H9 (cell line): ENCODE data around the gene SPANXN5. TPM values are rescaled to one million over a fixed set of nuclear protein-coding genes. Genes with fewer than 3 reads are reported as not detected.

ENCODE experiments used
- DNase-seq: peaks from one replicate; pipeline ENCODE4 v3.0.0-alpha.2; 2017
- H2AFZ ChIP-seq: one replicate; pipeline ENCODE4 v1.6.1; 2013; ENCODE audit warnings: mild to moderate bottlenecking, low read length, control low read depth, moderate library complexity
- H2AK5ac ChIP-seq: 2 replicates; pipeline ENCODE4 v1.6.1; 2013; ENCODE audit warnings: low read length, control low read depth, mixed read lengths; ENCODE audit not compliant: insufficient read length
- H2BK120ac ChIP-seq: one replicate; pipeline ENCODE4 v1.6.1; 2013; ENCODE audit warnings: low read depth, mild to moderate bottlenecking, low read length, control low read depth, inconsistent platforms; ENCODE audit not compliant: poor library complexity, severe bottlenecking
- H2BK12ac ChIP-seq: 2 replicates; pipeline ENCODE4 v1.6.1; 2013; ENCODE audit warnings: low read length, control low read depth, mixed read lengths, low read depth; ENCODE audit not compliant: insufficient read length
- H2BK15ac ChIP-seq: 2 replicates; pipeline ENCODE4 v1.6.1; 2013; ENCODE audit warnings: low read depth, low read length, control low read depth
- H2BK20ac ChIP-seq: one replicate; pipeline ENCODE4 v1.6.1; 2013; ENCODE audit warnings: low read depth, mild to moderate bottlenecking, low read length, control low read depth, inconsistent platforms; ENCODE audit not compliant: poor library complexity, severe bottlenecking
- H2BK5ac ChIP-seq: 2 replicates; pipeline ENCODE4 v1.6.1; 2013; ENCODE audit warnings: low read length, control low read depth, mixed read lengths; ENCODE audit not compliant: insufficient read length
- H3K14ac ChIP-seq: 2 replicates; pipeline ENCODE4 v1.6.1; 2013; ENCODE audit warnings: low read length, control low read depth; ENCODE audit not compliant: insufficient read depth
- H3K18ac ChIP-seq: 2 replicates; pipeline ENCODE4 v1.6.1; 2013; ENCODE audit warnings: low read depth, mild to moderate bottlenecking, mixed read lengths, low read length, control low read depth; ENCODE audit not compliant: insufficient read length
- H3K23ac ChIP-seq: 2 replicates; pipeline ENCODE4 v1.6.1; 2013; ENCODE audit warnings: low read length, control low read depth, mixed read lengths, low read depth; ENCODE audit not compliant: insufficient read length
- H3K23me2 ChIP-seq: 2 replicates; pipeline ENCODE4 v1.6.1; 2013; ENCODE audit warnings: low read depth, mild to moderate bottlenecking, mixed read lengths, low read length, control low read depth; ENCODE audit not compliant: insufficient read length, poor library complexity, severe bottlenecking
- H3K27ac ChIP-seq: 2 replicates; pipeline ENCODE4 v1.5.1; 2013; ENCODE audit warnings: low read length, control low read depth, mixed read lengths, low read depth; ENCODE audit not compliant: insufficient read length
- H3K27me3 ChIP-seq: 2 replicates; pipeline ENCODE4 v1.6.1; 2013; ENCODE audit warnings: low read length, control low read depth, inconsistent platforms; ENCODE audit not compliant: insufficient read depth
- H3K4ac ChIP-seq: 2 replicates; pipeline ENCODE4 v1.6.1; 2013; ENCODE audit warnings: low read depth, mild to moderate bottlenecking, control low read depth, inconsistent platforms, low read length, moderate library complexity
- H3K4me1 ChIP-seq: 2 replicates; pipeline ENCODE4 v1.6.1; 2013; ENCODE audit warnings: low read length, control low read depth, inconsistent platforms; ENCODE audit not compliant: insufficient read depth
- H3K4me2 ChIP-seq: 2 replicates; pipeline ENCODE4 v1.6.1; 2013; ENCODE audit warnings: low read length, control low read depth, mixed read lengths; ENCODE audit not compliant: insufficient read length, insufficient read depth
- H3K56ac ChIP-seq: 2 replicates; pipeline ENCODE4 v1.6.1; 2013; ENCODE audit warnings: low read depth, mild to moderate bottlenecking, mixed read lengths, low read length, control low read depth; ENCODE audit not compliant: insufficient read length
- H3K79me1 ChIP-seq: 2 replicates; pipeline ENCODE4 v1.6.1; 2013; ENCODE audit warnings: low read depth, mild to moderate bottlenecking, moderate library complexity, low read length, control low read depth, inconsistent platforms; ENCODE audit not compliant: insufficient read depth, poor library complexity, severe bottlenecking
- H3K79me2 ChIP-seq: 2 replicates; pipeline ENCODE4 v1.6.1; 2013; ENCODE audit warnings: low read length, control low read depth, inconsistent platforms; ENCODE audit not compliant: insufficient read depth
- H3K9ac ChIP-seq: 2 replicates; pipeline ENCODE4 v1.6.1; 2013; ENCODE audit warnings: low read length, control low read depth, mixed read lengths; ENCODE audit not compliant: insufficient read length; ENCODE audit errors: extremely low read depth
- H3K9me3 ChIP-seq: one replicate; pipeline ENCODE4 v1.6.1; 2013; ENCODE audit warnings: low read depth, low read length, inconsistent platforms; ENCODE audit not compliant: control insufficient read depth
- H3T11ph ChIP-seq: one replicate; pipeline ENCODE4 v1.6.1; 2013; ENCODE audit warnings: mild to moderate bottlenecking, low read length, control low read depth, inconsistent platforms
- H4K20me1 ChIP-seq: one replicate; pipeline ENCODE4 v1.6.1; 2013; ENCODE audit not compliant: control insufficient read depth, insufficient read length, insufficient read depth
- H4K5ac ChIP-seq: 2 replicates; pipeline ENCODE4 v1.6.1; 2013; ENCODE audit warnings: low read depth, mild to moderate bottlenecking, mixed read lengths, low read length, control low read depth; ENCODE audit not compliant: insufficient read length
- H4K8ac ChIP-seq: replicated peaks from 2 replicates; pipeline ENCODE4 v1.6.1; 2013; ENCODE audit warnings: low read length, control low read depth, mixed read lengths, low read depth; ENCODE audit not compliant: insufficient read length
- H4K91ac ChIP-seq: 2 replicates; pipeline ENCODE4 v1.6.1; 2013; ENCODE audit warnings: low read depth, mild to moderate bottlenecking, moderate library complexity, mixed read lengths, low read length, control low read depth; ENCODE audit not compliant: insufficient read length
- H3K27ac Mint-ChIP-seq, 3 experiments: 2 replicates in 2 of 3; 3 replicates in 1 of 3; pipeline ENCODE4 v1.8.0; 2020 to 2021; ENCODE audit warnings: mixed read lengths in 3 of 3, mild to moderate bottlenecking in 1 of 3, moderate library complexity in 1 of 3
- H3K27me3 Mint-ChIP-seq: 2 replicates; pipeline ENCODE4 v1.8.0; 2021; ENCODE audit warnings: low read depth, mild to moderate bottlenecking, moderate library complexity, mixed read lengths
- H3K36me3 Mint-ChIP-seq, 3 experiments: 2 replicates in 2 of 3; 3 replicates in 1 of 3; pipeline ENCODE4 v1.8.0; 2020 to 2021; ENCODE audit warnings: low read depth in 3 of 3, mixed read lengths in 3 of 3; ENCODE audit not compliant: insufficient read depth in 1 of 3
- H3K4me1 Mint-ChIP-seq, 2 experiments: 2 replicates each; pipeline ENCODE4 v1.8.0; 2020; ENCODE audit warnings: mixed read lengths in 2 of 2
- H3K4me3 Mint-ChIP-seq, 2 experiments: 2 replicates in 1 of 2; 3 replicates in 1 of 2; pipeline ENCODE4 v1.8.0; 2020 to 2021; ENCODE audit warnings: mild to moderate bottlenecking in 2 of 2, mixed read lengths in 2 of 2, moderate library complexity in 1 of 2
- H3K9me3 Mint-ChIP-seq, 2 experiments: 2 replicates in 1 of 2; 3 replicates in 1 of 2; pipeline ENCODE4 v1.8.0; 2020; ENCODE audit warnings: mild to moderate bottlenecking in 2 of 2, mixed read lengths in 2 of 2, moderate library complexity in 1 of 2
- CTCF ChIP-seq: fragments of 200-600 bp; sonication (generic); conservative IDR thresholded peaks from 3 replicates; pipeline ENCODE4 v1.8.0; 2021; ENCODE audit warnings: antibody characterized with exemption, mild to moderate bottlenecking
- WGBS: extraction: QIAGEN DNeasy Blood & Tissue Kit; methylation state at CpG from one replicate; pipeline ENCODE4 v1.1.7; 2013; ENCODE audit warnings: missing lambda C conversion rate, low lambda C conversion rate, mixed read lengths; ENCODE audit not compliant: insufficient read length; ENCODE audit errors: extremely low coverage; 5-methylcytosine and 5-hydroxymethylcytosine counted together
- total RNA-seq: library from RNA; stranded (reverse); gene quantifications from 2 replicates; pipeline ENCODE4 v1.2.1, GENCODE V29; 2021

Gene SPANXN5
- total RNA-seq, 1 experiment from 2014 or later, result not detected

- no peak overlapping the region for H3K18ac ChIP-seq
- H4K8ac ChIP-seq, result no peak overlapping the region
- no peak overlapping the region for H2BK120ac ChIP-seq
- H3K23ac ChIP-seq, result no peak overlapping the region
- DNase-seq, result no peak
- H4K20me1 ChIP-seq, result no peaks in the 10 kb centered on the region
- H3K79me2 ChIP-seq, result no peaks in the 10 kb centered on the region
- no peak overlapping the region for H3T11ph ChIP-seq
- H3K4ac ChIP-seq, result no peak overlapping the region
- no peak overlapping the region for H2BK20ac ChIP-seq
- H3K4me1 ChIP-seq, result no peaks in the 10 kb centered on the region
- Mint-ChIP-seq H3K27me3 (no peaks in the 10 kb centered on the region; the same call in 1 of the 2 replicates), H3K4me3 (no peak overlapping the region), H3K4me1 (no peaks in the 10 kb centered on the region), H3K27ac (no peak overlapping the region), H3K36me3 (peaks cover 6 to 10% (median 9%) of the 10 kb centered on the region in 3 experiments; a peak in 5 of 7 replicates), H3K9me3 (peaks cover 57 to 65% of the 10 kb centered on the region in 2 experiments)
- H3K9me3 ChIP-seq, result peaks cover 40% of the 10 kb centered on the region
- WGBS, result no CpG with 5 or more reads among the region's 2 CpGs
- no peaks in the 10 kb centered on the region for H3K27me3 ChIP-seq
- no peak overlapping the region for H2BK5ac ChIP-seq
- no peak overlapping the region for H3K9ac ChIP-seq
- H4K91ac ChIP-seq, result no peak overlapping the region
- H3K56ac ChIP-seq, result no peak overlapping the region
- H3K79me1 ChIP-seq, result no peaks in the 10 kb centered on the region
- H3K14ac ChIP-seq, result no peak overlapping the region
- H2BK12ac ChIP-seq, result no peak overlapping the region
- no peaks in the 10 kb centered on the region for H3K23me2 ChIP-seq
- H2AFZ ChIP-seq, result no peak overlapping the region
- no peak for TF ChIP-seq CTCF
- no peak overlapping the region for H3K4me2 ChIP-seq
- H2AK5ac ChIP-seq, result no peak overlapping the region
- H4K5ac ChIP-seq, result no peak overlapping the region
- H2BK15ac ChIP-seq, result no peak overlapping the region
- H3K27ac ChIP-seq, result no peak overlapping the region
Observed at GRCh38 chrX:52824608-52825007, 27.4 kb upstream of the SPANXN5 start.
